Astrocyte of the spinal cord (primary cell): ENCODE measurements around the gene EXOC6B.
A peak's percentile ranks its signal among the peaks of the same experiment; 100 is the strongest.
"Not testable (repeated sequence)": the region's sequence is repeated elsewhere in the genome, so short reads cannot be mapped to it uniquely, and the experiment has no call there.

ENCODE experiments used
- DNase-seq: peaks from one replicate; pipeline ENCODE4 v3.0.0; 2011; ENCODE audit warnings: low read depth, low spot score
- H3K4me3 ChIP-seq: 2 replicates; pipeline ENCODE4 v1.5.1; 2011; ENCODE audit warnings: low read depth, mild to moderate bottlenecking, low read length, moderate library complexity
- in situ Hi-C: cut with HindIII; loops from 2 replicates; pipeline ENCODE4 v1.10.0; 2017; ENCODE audit warnings: low sequenced_read_pairs
- TF ChIP-seq, protein P1 (sequence below): IDR thresholded peaks from 2 replicates; pipeline ENCODE4 v1.5.1; 2012; ENCODE audit warnings: low read depth, mild to moderate bottlenecking, low read length, inconsistent platforms

The EXOC6B gene

DNA sequence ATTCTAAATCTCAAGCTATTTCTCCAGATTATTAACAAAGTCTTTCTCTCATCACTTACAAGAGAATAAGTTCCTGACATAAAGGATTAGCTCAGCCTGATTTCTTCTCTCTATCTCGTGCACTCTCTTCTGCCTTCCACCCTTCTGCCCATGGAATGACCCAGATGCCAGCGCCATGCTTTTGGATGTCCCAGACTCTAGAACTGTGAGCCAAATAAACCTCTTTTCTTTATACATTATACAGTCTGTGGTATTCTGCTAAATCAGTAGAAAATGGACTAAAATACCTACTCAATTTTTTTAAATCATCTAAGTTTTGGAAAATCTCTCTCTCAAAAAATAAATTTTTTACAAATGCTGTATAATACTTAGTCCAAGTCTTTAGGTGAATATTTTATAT lies 218.6 kb downstream of the EXOC6B start:
- no peak for DNase-seq
- in situ Hi-C loops: no loop called here
- TF ChIP-seq, protein P1, sequence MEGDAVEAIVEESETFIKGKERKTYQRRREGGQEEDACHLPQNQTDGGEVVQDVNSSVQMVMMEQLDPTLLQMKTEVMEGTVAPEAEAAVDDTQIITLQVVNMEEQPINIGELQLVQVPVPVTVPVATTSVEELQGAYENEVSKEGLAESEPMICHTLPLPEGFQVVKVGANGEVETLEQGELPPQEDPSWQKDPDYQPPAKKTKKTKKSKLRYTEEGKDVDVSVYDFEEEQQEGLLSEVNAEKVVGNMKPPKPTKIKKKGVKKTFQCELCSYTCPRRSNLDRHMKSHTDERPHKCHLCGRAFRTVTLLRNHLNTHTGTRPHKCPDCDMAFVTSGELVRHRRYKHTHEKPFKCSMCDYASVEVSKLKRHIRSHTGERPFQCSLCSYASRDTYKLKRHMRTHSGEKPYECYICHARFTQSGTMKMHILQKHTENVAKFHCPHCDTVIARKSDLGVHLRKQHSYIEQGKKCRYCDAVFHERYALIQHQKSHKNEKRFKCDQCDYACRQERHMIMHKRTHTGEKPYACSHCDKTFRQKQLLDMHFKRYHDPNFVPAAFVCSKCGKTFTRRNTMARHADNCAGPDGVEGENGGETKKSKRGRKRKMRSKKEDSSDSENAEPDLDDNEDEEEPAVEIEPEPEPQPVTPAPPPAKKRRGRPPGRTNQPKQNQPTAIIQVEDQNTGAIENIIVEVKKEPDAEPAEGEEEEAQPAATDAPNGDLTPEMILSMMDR: no peak
- H3K4me3 ChIP-seq: no peak overlapping the region

DNA sequence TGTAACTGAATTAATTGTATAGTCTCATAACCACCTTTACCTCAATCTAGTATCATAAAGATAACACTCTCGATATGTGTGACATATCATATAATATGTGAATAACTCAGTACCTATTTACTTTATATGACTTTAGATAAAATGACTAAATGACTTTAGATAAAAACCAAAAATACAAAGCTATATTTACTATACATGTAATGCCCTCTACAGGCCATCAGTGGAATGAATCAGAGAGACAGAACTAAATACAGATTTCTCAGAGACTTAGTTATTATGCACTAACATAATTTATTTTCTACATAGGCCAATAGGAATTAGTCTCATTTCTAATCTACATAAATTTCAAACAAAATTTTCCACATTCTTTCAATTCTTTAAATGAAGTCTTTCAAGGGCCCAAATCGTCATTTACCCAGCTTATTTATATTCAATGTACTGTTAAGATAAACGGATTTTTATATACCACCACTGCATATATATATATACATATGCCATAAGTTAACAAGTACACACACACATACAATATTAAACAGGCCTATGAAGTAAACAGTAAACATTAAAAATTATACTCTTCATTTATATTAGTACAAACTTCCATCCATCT lies 219.9 kb downstream of the EXOC6B start:
- TF ChIP-seq, protein P1: peak; percentile 75
- DNase-seq: peak; percentile 25
- in situ Hi-C loops: no loop called here
- no peak overlapping the region for H3K4me3 ChIP-seq

DNA sequence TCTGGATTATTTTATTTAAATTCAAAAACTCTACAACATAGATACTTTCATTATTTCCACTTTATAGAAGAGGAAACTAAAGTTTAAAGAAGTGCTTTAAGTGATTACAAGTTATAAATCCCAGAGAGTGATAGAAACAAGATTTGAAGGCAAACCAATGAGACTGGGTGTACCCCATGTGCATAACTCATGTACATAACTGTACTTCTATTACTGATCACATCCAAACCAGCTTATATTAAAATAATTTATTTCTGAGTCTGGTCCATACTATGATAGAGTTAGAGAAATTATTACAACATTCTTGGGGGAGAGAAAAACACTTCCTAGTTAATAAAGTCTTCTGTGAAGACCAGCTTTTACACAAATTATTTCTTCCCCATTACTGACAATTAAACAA lies 221.4 kb downstream of the EXOC6B start:
- in situ Hi-C loops: no loop called here
- no peak overlapping the region for H3K4me3 ChIP-seq
- TF ChIP-seq, protein P1: no peak
- DNase-seq: no peak

DNA sequence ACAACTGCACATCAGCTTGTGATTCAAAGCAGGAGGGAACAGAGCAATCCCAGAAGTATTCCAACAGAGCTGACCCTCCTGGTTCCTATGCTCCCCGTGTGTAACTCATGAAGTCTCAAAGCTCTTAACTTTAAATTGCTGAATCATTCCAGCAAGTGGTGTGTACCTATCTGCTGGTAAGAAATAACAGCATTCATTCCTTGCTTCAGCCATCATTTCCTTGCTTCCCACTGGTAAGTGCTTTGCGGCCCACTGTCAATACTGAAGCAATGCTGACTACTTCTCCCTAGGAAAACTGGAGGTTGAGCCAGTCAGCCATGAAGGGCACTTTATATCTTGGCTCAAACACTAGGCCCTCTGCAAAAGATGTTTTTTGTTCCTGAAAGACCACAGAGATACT lies 222.4 kb downstream of the EXOC6B start:
- in situ Hi-C loops: no loop called here
- TF ChIP-seq, protein P1: no peak
- H3K4me3 ChIP-seq: no peak overlapping the region
- peak; percentile 44 for DNase-seq

DNA sequence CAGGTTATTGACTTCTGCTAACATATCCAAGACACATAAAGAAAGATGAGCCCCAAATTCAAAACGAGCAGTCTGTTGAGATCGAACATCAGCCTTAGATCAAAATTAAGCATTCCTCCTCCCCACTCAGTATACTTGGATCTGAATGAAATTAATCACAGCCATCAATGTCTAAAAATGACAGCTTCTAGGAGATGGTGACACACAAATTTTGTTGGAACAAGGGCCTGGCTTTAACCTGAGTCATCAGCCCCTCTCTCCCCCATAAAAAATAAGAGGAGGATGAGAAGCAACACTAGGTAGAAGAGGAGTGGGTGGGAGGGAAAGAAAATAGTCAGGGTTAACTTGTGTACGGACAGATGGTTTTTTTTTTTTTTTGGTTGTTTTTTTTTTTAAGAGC lies 223.1 kb downstream of the EXOC6B start:
- TF ChIP-seq, protein P1: no peak
- no peak for DNase-seq
- H3K4me3 ChIP-seq: no peak overlapping the region
- in situ Hi-C loops: no loop called here

DNA sequence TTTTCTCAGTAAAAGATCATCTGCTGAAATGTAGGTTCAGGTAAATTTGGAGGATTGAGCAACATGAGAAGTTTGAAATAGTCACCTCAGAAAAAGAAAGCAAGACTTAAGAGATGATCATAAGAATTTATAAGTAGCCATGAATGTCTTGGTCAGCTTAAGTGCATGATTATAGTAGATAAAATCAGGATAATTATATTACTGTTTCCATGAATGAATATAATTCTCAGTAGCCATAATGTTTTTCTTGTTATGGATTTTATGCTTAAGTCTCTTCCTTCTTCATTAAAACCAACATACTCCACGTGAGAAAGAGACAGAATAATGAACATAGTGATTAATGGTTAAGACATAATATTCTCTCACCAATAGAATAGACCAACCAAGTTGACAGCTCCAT lies 223.7 kb downstream of the EXOC6B start:
- no peak for DNase-seq
- H3K4me3 ChIP-seq: no peak overlapping the region
- TF ChIP-seq, protein P1: no peak
- in situ Hi-C loops: no loop called here

DNA sequence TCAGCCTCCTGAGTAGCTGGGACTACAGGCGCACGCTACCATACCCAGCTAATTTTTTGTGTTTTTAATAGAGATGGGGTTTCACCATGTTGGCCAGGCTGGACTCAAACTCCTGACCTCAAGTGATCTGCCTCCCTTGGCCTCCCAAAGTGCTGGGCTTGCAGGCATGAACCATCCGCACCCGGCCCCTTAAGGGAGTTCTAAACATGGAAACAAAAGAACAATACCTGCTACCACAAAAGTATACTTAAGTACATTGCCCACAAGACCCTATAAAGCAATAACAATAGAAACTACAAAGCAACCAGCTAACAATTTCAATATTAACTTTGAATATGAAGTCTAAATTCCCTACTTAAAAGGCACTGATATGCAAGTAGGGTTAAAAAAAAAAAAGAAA lies 242.0 kb downstream of the EXOC6B start:
- H3K4me3 ChIP-seq, in situ Hi-C loops, DNase-seq: not testable (repeated sequence)
